Measurements from ENCODE around the gene PPCS.

DNA sequence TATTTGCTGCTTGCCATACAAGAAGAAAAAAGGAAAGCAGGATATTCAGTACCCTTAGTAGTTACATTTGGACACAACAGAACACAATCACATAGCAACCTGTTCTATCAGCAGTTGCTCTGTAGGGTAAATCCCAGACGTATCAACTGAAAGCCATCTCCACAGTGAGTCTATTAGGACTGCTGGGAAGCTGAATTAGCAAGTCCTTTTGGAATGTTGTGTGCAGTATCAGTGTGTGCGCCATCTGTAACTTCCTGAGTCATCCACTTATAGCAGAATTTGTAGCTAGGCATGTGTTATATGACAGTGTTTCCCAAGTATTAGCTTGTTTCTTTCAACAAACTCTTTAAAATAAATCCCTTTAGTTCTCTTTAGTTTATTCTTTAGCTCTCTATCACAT lies 28.0 kb downstream of the PPCS start:
- no peak for TF ChIP-seq POLR2A (IDR thresholded peaks at IDR 0.05)
- TF ChIP-seq, protein P1, sequence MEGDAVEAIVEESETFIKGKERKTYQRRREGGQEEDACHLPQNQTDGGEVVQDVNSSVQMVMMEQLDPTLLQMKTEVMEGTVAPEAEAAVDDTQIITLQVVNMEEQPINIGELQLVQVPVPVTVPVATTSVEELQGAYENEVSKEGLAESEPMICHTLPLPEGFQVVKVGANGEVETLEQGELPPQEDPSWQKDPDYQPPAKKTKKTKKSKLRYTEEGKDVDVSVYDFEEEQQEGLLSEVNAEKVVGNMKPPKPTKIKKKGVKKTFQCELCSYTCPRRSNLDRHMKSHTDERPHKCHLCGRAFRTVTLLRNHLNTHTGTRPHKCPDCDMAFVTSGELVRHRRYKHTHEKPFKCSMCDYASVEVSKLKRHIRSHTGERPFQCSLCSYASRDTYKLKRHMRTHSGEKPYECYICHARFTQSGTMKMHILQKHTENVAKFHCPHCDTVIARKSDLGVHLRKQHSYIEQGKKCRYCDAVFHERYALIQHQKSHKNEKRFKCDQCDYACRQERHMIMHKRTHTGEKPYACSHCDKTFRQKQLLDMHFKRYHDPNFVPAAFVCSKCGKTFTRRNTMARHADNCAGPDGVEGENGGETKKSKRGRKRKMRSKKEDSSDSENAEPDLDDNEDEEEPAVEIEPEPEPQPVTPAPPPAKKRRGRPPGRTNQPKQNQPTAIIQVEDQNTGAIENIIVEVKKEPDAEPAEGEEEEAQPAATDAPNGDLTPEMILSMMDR (IDR thresholded peaks at IDR 0.05) = no peak
